Inflammatory macrophage (primary cell): ENCODE results near the gene SLC35F5.
"Not testable (repeated sequence)": the region's sequence is repeated elsewhere in the genome, so short reads cannot be mapped to it uniquely, and the experiment has no call there.

ENCODE experiments used
- DNase-seq, 2 donors: peaks; one replicate each; pipeline ENCODE4 v3.0.0-alpha.2; 2020 to 2022

The SLC35F5 gene

DNA sequence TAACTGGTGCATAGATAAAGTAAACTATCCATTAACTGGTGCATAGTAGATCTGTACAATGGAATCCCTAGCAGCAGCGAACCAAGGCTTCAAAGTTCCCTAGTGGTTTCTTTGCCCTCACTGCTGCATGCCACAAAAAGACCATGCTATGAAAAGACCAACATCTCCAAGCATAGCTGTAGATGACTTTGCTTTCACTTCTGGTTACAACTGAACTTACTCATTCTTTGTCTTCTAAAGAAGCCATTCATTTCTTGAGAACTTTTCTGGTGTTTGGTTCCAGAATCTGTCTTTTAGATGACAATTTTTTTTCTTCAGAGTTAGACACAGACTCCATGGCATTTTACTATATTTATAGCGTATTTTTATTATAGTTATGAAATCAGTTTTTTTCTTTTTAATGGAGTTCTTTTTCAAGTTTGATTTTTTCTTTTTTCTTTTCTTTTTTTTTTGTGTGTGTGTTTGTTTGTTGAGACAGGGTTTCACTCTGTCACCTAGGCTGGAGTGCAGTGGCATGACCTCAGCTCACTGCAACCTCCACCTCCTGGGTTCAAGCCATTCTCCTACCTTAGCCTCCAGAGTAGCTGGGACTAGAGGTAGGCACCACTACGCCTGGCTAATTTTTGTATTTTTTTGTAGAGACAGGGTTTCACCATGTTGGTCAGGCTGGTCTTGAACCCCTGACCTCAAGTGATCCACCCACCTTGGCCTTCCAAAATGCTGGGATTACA, 63.6 kb downstream of the SLC35F5 start:
- DNase-seq, result peak in 1 of 2 donors; percentile 7

DNA sequence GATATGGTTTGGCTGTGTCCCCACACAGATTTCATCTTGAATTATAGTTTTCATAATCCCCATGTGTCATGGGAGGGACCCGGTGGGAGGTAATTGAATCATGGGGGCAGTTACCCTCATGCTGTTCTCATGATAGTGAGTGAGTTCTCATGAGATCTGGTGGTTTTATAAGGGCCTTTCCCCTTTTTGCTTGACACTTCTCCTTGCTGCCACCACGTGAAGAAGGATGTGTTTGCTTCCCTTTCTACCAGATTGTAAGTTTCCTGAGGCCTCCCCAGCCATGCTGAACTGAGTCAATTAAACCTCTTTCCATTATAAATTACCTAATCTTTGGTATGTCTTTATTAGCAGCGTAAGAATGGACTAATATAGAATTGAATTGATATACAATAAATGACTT, 65.6 kb downstream of the SLC35F5 start:
- peak; percentile 46 to 70 for DNase-seq

DNA sequence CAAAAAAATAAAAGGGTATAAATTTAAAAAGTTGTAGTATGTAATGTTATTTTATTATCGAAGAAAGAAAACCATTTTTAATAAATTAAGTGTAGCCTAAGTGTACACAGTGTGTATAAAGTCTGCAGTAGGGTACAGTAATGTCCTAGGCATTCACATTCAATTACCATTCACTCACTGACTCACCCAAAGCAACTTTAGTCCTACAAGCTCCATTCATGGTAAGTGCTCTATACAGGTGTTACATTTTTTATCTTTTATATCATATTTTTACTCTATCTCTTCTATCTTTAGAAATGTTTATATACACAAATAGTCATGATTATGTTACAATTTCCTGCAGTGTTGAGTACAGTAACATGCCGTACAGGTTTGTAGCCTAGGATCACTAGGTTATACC, 69.9 kb downstream of the SLC35F5 start:
- no peak for DNase-seq

DNA sequence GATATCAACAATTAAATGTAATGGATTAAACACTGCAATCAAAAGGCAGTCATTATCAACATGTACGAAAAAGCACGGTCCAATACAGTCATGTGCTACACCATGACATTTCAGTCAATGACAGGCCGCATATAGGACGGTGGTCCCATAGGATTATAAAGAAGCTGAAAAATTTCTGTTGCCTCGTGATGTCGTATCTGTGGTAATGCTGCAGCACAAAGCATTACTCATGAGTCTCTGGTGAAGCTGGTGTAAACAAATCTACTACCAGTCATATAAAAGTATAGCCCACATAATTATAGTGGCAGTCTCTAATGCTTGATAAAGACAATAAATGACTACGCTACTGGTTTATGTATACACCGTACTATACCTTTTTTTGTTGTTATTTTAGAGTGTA, 71.0 kb downstream of the SLC35F5 start:
- no peak for DNase-seq

DNA sequence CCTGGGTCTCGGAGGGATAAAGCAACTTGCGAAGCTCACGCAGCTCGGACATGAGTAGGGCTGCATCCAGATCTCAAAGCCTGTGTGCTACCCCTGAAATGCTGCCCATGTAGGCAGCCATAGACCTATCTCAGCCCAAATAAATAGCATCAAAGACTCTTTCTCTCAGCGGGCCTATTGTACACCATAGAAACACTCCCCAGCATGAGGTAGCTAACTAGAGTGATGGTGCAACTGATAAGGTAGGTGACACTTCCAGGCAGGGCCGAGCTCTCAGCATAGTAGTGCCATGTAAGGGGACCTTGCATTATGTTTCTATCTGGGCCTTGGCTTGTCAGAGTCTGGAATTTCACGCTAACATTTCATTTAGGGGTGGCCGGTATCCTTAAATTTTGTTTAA, 77.0 kb downstream of the SLC35F5 start:
- DNase-seq, result no peak

DNA sequence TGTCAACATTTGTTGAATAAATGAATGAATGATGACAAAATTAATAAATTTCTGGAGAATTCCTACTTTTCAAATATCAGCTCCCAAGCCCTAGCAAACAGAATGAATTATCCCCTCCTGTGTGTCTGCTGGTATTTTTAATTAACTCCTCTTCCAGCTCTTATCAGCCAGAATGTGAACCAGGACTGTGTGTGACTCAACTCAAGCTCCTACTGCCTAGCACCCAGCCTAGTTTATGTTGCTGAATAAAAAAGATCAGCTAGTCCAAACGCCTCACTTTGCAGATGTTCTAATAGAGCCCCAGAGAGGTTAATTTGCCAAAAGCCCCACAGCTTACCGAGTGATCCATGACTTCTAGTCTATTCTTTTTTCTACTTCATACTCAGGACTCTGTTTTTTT, 79.1 kb downstream of the SLC35F5 start:
- no peak for DNase-seq

DNA sequence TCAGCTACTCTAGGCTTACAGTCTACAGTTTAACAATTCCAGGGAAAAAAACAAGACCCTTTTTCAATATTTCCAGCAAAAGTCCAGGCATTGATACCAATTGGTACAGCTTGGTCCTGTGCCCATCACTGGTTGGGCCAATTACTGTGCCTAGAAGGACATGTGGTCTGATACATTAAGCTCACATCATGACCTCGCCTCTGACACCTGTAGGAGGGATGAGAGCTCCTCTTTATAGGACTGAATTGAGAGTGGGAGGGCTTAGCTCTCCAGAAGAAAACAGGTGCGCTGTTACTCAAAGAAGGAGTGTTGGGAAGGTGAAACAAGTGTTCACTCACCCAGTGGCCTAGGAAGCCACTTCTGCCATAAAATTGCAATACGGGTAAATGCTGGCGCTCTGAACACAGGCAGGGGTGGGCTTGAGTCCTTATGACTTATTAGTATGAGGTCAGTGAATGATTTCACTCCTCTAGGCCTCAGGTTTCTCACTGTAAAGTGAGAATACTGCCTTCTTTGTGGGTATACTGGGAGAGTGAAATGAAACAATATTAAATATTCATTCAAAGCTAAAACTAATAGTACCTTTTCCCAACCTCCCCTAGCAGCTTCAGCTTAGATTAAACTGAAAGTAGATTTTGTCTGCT, 79.7 kb downstream of the SLC35F5 start:
- no peak for DNase-seq

DNA sequence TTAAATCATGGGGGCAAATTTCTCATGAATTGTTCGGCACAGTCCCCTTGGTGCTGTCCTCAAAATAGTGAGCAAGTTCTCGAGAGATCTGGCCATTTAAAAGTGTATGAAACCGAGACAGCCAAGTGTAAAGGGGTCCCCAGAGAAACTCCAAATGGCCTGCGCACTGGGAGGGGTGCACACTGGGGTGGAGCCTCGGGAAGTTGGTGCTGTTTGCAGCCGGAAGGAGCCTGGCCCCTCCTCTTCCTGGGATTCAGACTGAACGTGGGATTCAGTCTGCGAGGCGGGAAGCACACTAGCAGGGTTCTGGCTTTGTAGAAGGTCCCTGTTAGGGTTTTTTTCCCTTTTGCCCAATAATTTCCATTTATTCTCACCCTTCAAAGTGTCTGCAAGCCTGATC, 80.6 kb downstream of the SLC35F5 start:
- no peak for DNase-seq

DNA sequence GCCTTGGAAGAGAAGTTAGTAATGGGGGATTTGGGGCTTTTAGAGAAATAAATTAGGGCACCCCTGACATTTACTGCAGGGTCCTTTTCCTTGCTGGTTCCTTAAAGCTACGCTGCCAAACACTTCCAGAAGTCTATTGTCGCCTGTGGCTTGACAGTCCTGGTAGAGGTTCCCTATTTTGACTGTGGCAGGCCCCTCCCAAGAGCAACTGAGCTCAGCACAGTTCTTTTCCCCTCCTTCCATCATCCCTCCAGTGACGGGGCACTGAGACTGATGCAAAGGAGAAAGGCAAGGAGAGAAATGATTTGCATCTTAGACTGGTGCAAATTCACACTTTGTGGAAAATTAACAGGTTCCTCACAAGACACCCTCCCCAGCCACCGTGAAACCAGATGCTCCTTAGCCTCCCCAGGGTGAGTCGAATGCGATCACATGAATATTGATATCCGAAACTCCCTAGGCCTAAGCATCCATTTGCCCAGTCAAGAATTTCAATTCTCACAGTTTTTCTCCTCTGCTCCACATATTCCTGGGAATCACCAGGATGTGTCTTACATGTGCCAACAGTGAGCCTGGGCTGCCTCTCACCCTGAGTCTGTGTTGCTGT, 84.0 kb downstream of the SLC35F5 start:
- DNase-seq, result peak in 1 of 2 donors; percentile 52

DNA sequence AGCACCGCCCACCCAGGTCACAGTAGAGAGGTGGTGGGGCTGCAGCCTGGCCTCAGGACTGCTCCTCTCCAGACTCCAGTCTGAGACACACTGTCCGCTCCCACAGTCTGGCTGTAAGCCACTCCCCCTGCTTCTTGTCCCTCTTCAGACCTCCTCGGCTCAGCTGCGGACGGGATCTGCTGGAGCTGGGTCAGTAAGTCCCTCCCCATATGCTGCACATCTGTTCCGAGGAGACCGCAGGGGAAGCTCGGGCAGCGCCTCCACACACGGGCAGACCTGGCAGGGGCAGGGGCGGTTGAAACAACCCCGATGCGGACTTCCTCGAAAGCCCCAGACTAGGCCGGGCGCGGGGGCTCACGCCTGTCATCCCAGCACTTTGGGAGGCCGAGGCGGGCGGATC, 87.4 kb downstream of the SLC35F5 start:
- not testable (repeated sequence) for DNase-seq

DNA sequence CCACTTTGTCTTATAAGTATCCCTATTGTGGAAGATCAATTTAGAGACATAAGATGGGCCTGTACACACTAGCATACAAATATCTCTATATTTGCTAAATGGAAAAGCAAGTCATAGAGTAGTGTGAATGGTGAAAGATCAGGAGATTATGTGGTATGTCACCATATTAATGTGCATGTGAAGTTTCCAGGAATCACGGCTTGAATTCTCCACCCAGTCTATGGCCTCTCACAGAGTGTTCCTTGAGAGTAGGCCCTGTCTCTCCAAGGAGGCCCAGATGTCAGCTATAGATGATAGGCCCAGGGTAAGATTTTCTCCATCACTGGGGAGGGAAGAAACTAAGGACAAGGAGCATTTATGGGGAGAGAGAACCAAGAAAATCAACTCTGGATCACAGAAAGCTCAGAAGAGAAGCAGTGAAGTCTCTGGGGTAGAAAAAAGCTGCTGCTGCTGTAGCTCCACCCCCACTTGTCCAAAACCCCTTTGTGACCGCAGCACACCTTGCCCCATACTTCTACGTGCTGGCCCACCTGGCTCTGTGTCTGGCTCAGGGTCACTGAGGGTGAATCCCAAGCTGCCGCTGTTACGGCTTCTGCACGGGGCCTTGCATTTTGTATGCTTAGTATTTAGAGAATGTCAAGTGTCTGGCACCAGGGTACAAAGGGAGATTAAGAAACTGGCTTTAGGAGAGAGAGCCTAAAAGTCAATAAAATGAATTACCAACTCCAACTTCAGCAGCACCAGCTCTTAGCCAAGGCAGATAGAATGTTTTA, 91.5 kb downstream of the SLC35F5 start:
- DNase-seq, result not testable (repeated sequence)

DNA sequence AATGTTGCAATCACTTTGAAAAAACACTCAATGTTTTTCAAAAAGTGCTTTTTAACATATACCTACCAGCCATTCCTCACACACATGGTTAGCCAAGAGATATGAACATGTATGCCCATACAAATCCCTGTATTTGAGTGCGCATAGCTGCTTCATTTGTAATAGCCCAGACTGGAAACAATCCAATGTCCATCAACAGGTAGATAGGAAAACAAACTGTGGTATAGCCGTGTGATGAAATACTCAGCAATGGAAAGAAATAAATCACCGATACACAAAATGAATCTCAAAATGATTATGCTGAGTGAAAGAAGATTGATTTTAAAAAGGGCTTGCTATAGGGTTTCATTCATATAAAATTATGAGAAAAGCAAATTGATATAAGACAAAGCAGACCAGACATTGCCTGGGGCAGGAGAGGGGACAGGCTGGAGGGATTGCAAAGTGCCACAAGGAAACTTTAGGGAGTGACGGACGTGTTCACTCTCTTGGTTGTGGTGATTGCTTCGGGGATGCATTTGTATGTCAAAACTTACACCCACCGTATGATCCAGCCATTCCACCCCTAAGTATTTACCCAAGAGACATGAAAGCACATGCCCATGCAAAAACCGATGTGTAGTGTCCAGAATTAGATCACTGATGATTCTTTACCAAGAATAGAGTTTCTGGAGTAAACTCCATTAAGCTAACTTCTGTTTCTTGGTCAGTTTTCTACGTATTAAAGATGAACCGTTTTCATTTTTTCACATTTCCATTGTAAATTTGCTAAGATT, 93.0 kb downstream of the SLC35F5 start:
- not testable (repeated sequence) for DNase-seq
